NCI-H1105 treated with DMSO at 0.1 percent for 48 hours (cell line): Measurements from ENCODE around the gene SLC26A8.
"Not testable (repeated sequence)": the region's sequence is repeated elsewhere in the genome, so short reads cannot be mapped to it uniquely, and the experiment has no call there.

Experiments
- DNase-seq: peaks from one replicate; lab custom pipeline; 2025; lab: John Stamatoyannopoulos, UW

Gene SLC26A8

GRCh38 chr6:35911871-35912653 lies 112.4 kb downstream of the SLC26A8 start:
- no peak for DNase-seq

- not testable (repeated sequence) for DNase-seq
Measured at GRCh38 chr6:35909571-35909970, 114.9 kb downstream of the SLC26A8 start.

DNA sequence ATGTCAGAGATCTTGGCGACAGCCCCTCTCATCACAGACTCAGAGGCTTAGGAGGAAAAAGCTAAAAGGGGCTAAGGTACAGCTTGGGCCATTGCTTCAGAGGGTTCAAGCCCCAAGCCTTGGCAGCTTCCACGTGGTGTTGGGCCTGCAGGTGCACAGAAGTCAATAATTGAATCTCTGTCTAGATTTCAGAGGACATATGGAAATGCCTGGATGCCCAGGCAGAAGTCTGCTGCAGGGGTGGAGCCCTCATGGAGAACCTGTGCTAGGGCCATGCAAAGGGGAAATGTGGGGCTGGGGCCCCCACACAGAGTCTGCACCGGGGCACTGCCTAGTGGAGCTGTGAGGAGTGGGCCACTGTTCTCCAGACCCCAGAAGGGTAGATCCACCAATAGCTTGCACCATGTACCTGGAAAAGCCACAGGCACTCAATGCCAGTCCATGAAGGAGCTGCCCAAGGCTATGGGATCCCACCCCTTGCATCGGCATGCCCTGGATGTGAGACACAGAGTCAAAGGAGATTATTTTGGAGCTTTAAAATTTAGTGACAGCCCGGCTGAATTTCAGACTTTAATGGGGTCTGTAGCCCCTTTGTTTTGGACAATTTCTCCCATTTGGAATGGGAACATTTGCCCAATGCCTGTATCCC lies 115.6 kb downstream of the SLC26A8 start:
- DNase-seq, result not testable (repeated sequence)

DNA sequence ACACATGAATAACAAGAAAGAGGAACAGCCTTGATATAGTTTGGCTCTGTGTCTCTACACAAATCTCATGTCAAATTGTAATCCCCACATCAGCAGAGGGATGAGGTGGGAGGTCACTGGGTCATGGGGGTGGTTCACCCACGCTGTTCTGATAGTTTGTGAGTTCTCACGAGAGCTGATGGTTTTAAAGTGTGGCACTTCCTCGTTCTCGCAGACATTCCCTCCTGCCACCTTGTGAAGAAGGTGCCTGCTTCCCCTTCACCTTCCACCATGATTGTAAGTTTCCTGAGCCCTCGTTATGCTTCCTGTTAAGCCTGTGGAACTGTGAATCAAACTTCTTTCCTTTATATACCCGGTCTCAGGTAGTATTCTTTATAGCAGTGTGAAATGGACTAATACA lies 116.7 kb downstream of the SLC26A8 start:
- no peak for DNase-seq

DNA sequence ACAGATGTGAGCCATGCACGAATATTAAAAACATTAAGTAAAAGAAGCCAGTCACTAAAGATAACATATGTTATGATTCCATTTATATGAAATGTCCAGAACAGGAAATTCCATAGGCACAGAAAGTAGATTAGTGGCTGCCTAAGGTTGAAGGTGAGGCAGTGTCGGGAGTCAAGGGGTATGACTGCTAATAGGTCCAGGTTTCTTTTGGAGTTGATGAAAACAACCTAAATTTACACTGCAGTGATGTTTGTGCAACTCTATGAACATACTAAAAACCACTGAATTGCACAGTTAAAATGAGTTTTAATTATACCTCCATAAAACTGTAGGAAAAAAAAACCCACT lies 118.0 kb downstream of the SLC26A8 start:
- no peak for DNase-seq

- DNase-seq, result no peak
Measured at GRCh38 chr6:35905841-35906498, 118.5 kb downstream of the SLC26A8 start.

GRCh38 chr6:35905141-35905785 lies 119.2 kb downstream of the SLC26A8 start:
- DNase-seq, result no peak

DNA sequence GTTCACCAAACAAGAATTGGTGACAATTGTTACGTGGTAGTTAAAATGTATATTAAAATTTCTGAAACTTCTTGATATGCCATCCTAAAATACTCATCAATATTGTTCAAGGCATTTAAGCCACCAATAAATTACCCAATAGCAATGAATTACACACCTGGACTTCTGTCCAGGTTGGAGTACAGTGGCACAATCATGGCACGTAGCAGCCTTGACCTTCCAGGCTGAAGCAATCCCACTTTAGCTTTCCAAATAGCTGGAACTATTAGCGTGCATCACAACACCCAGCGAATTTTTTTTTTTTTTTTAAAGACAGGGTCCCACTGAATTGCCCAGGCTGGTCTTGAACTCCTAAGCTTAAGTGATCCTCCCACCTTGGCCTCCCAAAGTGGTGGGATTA lies 120.8 kb downstream of the SLC26A8 start:
- no peak for DNase-seq

- no peak for DNase-seq
Measured at GRCh38 chr6:35900448-35900847, 124.0 kb downstream of the SLC26A8 start.

DNA sequence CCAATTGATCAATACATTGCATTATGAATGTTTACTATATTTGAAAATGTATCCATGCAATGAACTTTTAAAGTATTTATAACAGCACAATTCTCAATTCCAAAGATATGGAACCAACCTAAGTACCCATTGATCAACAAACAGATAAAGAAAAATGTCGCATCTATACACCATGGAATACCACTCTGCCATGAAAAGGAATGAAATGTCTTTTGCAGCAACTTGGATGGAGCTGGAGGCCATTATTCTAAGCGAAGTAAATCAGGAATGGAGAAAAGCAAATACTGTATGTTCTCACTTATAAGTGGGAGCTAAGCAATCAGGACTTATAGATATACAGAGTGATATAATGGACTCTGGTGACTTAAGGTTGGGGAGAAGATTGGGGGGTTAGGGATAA lies 126.4 kb downstream of the SLC26A8 start:
- DNase-seq, result no peak

DNA sequence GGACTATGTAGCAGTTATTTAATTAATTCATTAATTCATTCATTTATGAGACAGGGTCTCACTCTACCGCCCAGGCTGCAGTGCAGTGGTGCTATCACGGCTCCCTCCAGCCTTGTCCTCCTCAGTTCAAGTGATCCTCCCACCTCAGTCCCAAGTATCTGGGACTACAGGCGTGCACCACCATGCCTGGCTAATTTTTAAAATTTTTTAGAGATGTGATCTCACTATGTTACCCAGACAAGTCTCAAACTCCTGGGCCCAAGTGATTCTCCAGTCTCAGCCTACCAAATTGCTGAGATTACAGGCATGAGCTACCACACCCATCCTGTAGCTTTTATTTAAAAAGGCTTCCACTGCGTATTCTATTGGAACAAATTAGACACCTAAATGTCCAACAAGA lies 127.0 kb downstream of the SLC26A8 start:
- DNase-seq, result no peak

- no peak for DNase-seq
Measured at GRCh38 chr6:35897036-35897435, 127.4 kb downstream of the SLC26A8 start.

DNA sequence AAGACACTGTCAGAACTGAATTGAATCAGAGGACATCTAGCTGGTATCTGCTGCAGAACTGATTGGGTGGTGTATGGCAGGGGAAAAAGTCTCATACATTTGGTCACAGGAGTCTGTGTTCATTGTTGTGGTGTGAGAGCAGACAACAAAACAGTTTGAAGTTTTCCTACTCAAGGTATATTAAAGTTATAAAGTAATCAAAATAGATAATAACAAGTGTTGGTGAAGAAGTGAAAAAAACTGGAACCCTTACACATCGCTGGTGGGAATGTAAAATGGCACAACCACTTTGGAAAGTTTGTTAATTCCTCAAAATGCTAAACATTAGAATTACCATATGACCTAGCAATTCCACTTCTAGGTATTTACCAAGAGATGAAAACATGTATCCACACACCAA lies 128.2 kb downstream of the SLC26A8 start:
- DNase-seq, result no peak

GRCh38 chr6:35895560-35895959 lies 128.9 kb downstream of the SLC26A8 start:
- DNase-seq, result no peak

DNA sequence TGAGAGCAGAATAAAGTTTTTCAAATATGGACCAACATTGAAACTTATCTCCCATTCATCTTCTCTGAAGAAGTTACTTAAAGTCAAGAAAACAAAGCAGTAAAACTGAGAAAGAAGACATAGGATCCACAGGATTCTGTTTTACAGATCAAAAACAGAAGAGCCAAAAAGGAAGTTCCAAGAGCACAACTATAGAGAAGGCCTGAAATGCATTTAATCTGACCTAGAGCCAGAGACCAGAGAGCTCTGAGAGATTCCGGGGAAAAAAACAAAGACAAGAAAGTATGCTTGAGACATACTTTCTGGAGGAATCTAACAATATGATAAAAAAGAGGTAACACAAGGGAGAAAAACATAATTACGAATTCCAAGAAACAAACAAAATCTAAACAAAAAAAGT lies 129.7 kb downstream of the SLC26A8 start:
- DNase-seq, result no peak
